Keratinocyte (primary cell): Measurements from ENCODE around the gene GJA4. TPM values are rescaled to one million over a fixed set of nuclear protein-coding genes. Genes with fewer than 3 reads are reported as not detected.

Experiments
- DNase-seq: peaks from one replicate; pipeline ENCODE4 v3.0.0-alpha.2; 2011; ENCODE audit warnings: low read depth, missing footprints, low spot score
- FAIRE-seq: peaks from 2 replicates; lab custom pipeline; 2011; peaks lifted over from hg19 to GRCh38; lab: Jason Lieb, UNC
- H2AFZ ChIP-seq: 2 replicates; pipeline ENCODE4 v1.6.0; 2012; ENCODE audit warnings: low read length, control low read depth, inconsistent platforms; ENCODE audit not compliant: control insufficient read depth
- H3K27ac ChIP-seq: 2 replicates; pipeline ENCODE4 v1.5.1; 2011; ENCODE audit warnings: low read length; ENCODE audit not compliant: control insufficient read depth, insufficient read depth
- H3K27me3 ChIP-seq: 3 replicates; pipeline ENCODE4 v1.6.0; 2011; ENCODE audit warnings: low read length; ENCODE audit not compliant: control insufficient read depth, insufficient read depth; ENCODE audit errors: extremely low read depth
- H3K36me3 ChIP-seq, 2 experiments: 2 replicates in 1 of 2; 3 replicates in 1 of 2; pipeline ENCODE4 v1.5.1; 2011; ENCODE audit warnings: low read length in 2 of 2, mild to moderate bottlenecking in 1 of 2; ENCODE audit not compliant: control insufficient read depth in 2 of 2, insufficient read depth in 2 of 2; ENCODE audit errors: extremely low read depth in 1 of 2
- H3K4me1 ChIP-seq: 3 replicates; pipeline ENCODE4 v1.5.1; 2011; ENCODE audit warnings: low read length; ENCODE audit not compliant: control insufficient read depth, insufficient read depth; ENCODE audit errors: extremely low read depth
- H3K4me2 ChIP-seq: 3 replicates; pipeline ENCODE4 v1.6.0; 2011; ENCODE audit warnings: low read depth, low read length; ENCODE audit not compliant: control insufficient read depth, insufficient read depth; ENCODE audit errors: extremely low read depth
- H3K4me3 ChIP-seq, 3 experiments: fragments of 200-600 bp in 1 of 3; sonication (generic) in 1 of 3; 2 replicates in 2 of 3; 3 replicates in 1 of 3; pipeline ENCODE4 v1.5.1; 2011 to 2016; ENCODE audit warnings: low read length in 3 of 3, mild to moderate bottlenecking in 3 of 3, control low read depth in 2 of 3, inconsistent platforms in 1 of 3, low read depth in 1 of 3, mixed read lengths in 1 of 3, mixed run types in 1 of 3, moderate library complexity in 1 of 3; ENCODE audit not compliant: control insufficient read depth in 2 of 3, insufficient read depth in 2 of 3; ENCODE audit errors: extremely low read depth in 1 of 3
- H3K79me2 ChIP-seq: 2 replicates; pipeline ENCODE4 v1.6.0; 2012; ENCODE audit warnings: low read length; ENCODE audit not compliant: control insufficient read depth, insufficient read depth
- H3K9ac ChIP-seq: 3 replicates; pipeline ENCODE4 v1.6.0; 2011; ENCODE audit warnings: low read length; ENCODE audit not compliant: control insufficient read depth, insufficient read depth; ENCODE audit errors: extremely low read depth
- H3K9me1 ChIP-seq: 3 replicates; pipeline ENCODE4 v1.6.0; 2011; ENCODE audit warnings: low read length; ENCODE audit not compliant: control insufficient read depth, insufficient read depth; ENCODE audit errors: extremely low read depth
- H3K9me3 ChIP-seq: 2 replicates; pipeline ENCODE4 v1.5.1; 2012; ENCODE audit warnings: low read depth, low read length; ENCODE audit not compliant: control insufficient read depth
- H4K20me1 ChIP-seq: 3 replicates; pipeline ENCODE4 v1.6.0; 2011; ENCODE audit warnings: low read length; ENCODE audit not compliant: control insufficient read depth, insufficient read depth; ENCODE audit errors: extremely low read depth
- EZH2 ChIP-seq: IDR thresholded peaks from one replicate; pipeline ENCODE4 v1.6.1; 2012; ENCODE audit warnings: inconsistent platforms, mild to moderate bottlenecking, low read length, moderate library complexity
- dilution Hi-C: fragments of 300-500 bp; cut with MboI; formaldehyde crosslinking; loops from one replicate; pipeline ENCODE4 v1.7.0; 2020; ENCODE audit warnings: low sequenced_read_pairs; ENCODE audit not compliant: extremely low pct_ligation_motif_present
- polyA plus RNA-seq, 5 experiments: library from polyadenylated mRNA; depleted of rRNA in 3 of 5; stranded (reverse) in 3 of 5; stranded (forward) in 1 of 5; unstranded in 1 of 5; fragments of >200 nt; gene quantifications; 1 replicate in 1 of 5; 2 replicates in 3 of 5; 3 replicates in 1 of 5; pipeline versions ENCODE4 v1.2.1 to v1.2.3, GENCODE V29; 2011 to 2012; ENCODE audit warnings: missing spikeins in 2 of 5, low read depth in 1 of 5, low replicate concordance in 1 of 5
- TF ChIP-seq, protein P1 (sequence below), 3 experiments: IDR thresholded peaks in 1 of 3; conservative IDR thresholded peaks in 1 of 3; optimal IDR thresholded peaks in 1 of 3; 2 replicates in 2 of 3; 3 replicates in 1 of 3; pipeline versions ENCODE3 to v1.5.1; 2011; ENCODE audit warnings: low read length in 3 of 3, mild to moderate bottlenecking in 3 of 3, moderate library complexity in 2 of 3, control low read depth in 1 of 3, inconsistent platforms in 1 of 3; ENCODE audit not compliant: insufficient read depth in 2 of 3; ENCODE audit errors: extremely low read depth in 1 of 3

Gene GJA4
- polyA plus RNA-seq, 1 donor (not counting 4 experiments of a cell fraction or from before 2014, with no cell fraction given), result not detected

GRCh38 chr1:34796990-34797389, 4.2 kb downstream of the GJA4 start:
- H3K27me3 ChIP-seq, result peaks cover 20% of the 10 kb centered on the region
- H3K4me1 ChIP-seq, result peaks cover 4% of the 10 kb centered on the region
- H3K27ac ChIP-seq, result no peak overlapping the region
- no peaks in the 10 kb centered on the region for H3K9me1 ChIP-seq
- TF ChIP-seq, protein P1, sequence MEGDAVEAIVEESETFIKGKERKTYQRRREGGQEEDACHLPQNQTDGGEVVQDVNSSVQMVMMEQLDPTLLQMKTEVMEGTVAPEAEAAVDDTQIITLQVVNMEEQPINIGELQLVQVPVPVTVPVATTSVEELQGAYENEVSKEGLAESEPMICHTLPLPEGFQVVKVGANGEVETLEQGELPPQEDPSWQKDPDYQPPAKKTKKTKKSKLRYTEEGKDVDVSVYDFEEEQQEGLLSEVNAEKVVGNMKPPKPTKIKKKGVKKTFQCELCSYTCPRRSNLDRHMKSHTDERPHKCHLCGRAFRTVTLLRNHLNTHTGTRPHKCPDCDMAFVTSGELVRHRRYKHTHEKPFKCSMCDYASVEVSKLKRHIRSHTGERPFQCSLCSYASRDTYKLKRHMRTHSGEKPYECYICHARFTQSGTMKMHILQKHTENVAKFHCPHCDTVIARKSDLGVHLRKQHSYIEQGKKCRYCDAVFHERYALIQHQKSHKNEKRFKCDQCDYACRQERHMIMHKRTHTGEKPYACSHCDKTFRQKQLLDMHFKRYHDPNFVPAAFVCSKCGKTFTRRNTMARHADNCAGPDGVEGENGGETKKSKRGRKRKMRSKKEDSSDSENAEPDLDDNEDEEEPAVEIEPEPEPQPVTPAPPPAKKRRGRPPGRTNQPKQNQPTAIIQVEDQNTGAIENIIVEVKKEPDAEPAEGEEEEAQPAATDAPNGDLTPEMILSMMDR (optimal IDR thresholded peaks at IDR 0.05 in 1 of 3, IDR thresholded peaks at IDR 0.05 in 1 of 3, conservative IDR thresholded peaks at IDR 0.05 in 1 of 3; ENCODE audit: extremely low read depth in 1 of 3, insufficient read depth in 2 of 3, low read length in 3 of 3), result no peak
- TF ChIP-seq EZH2, result no peak
- H3K9me3 ChIP-seq, result no peaks in the 10 kb centered on the region
- dilution Hi-C loops, result no loop called here
- no peaks in the 10 kb centered on the region for H3K36me3 ChIP-seq
- no peaks in the 10 kb centered on the region for H3K79me2 ChIP-seq
- DNase-seq (no peak), FAIRE-seq (no peak)
- no peak overlapping the region for H2AFZ ChIP-seq
- no peaks in the 10 kb centered on the region for H4K20me1 ChIP-seq
- H3K4me3 ChIP-seq, result no peak overlapping the region
- no peak overlapping the region for H3K4me2 ChIP-seq
- H3K9ac ChIP-seq, result no peak overlapping the region

DNA sequence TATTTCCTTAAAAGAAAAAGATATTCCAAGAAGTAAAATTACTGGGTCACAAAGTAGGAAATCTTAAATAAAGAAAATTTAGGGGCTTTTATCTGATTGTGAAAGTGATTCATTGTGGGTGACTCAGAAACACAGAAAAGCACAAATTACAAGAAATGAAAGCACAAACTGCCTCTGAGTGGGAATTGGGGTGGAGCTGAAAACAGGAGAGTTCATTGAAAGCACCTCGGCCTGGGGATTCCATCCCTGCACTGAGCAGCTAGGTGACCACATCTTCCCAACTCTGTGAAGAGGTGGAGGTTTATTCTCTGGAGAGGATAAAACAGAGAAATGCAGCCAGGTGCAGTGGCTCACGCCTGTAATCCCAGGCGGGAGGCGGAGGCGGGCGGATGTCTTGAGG, 7.4 kb downstream of the GJA4 start:
- no peak overlapping the region for H3K4me2 ChIP-seq
- no peak for DNase-seq

More for the DNA sequence above, 7.4 kb downstream of the GJA4 start:
- TF ChIP-seq, protein P1 (optimal IDR thresholded peaks at IDR 0.05 in 1 of 3, IDR thresholded peaks at IDR 0.05 in 1 of 3, conservative IDR thresholded peaks at IDR 0.05 in 1 of 3; ENCODE audit: extremely low read depth in 1 of 3, insufficient read depth in 2 of 3, low read length in 3 of 3), result no peak
- TF ChIP-seq EZH2, result no peak
- no peak overlapping the region for H3K4me3 ChIP-seq
- no peaks in the 10 kb centered on the region for H3K36me3 ChIP-seq
- dilution Hi-C loops, result no loop called here
- H3K79me2 ChIP-seq, result no peaks in the 10 kb centered on the region
- no peak overlapping the region for H3K9ac ChIP-seq
- no peaks in the 10 kb centered on the region for H4K20me1 ChIP-seq
- no peak overlapping the region for H2AFZ ChIP-seq
- no peaks in the 10 kb centered on the region for H3K4me1 ChIP-seq
- no peak overlapping the region for H3K27ac ChIP-seq
- no peak for FAIRE-seq
- H3K27me3 ChIP-seq, result peaks cover 4% of the 10 kb centered on the region
- no peaks in the 10 kb centered on the region for H3K9me3 ChIP-seq
- no peaks in the 10 kb centered on the region for H3K9me1 ChIP-seq
